Activated CD8-positive, alpha-beta memory T cell treated with anti-CD3 and anti-CD28 coated beads, Interleukin-2, amount 50 U/mL, for 1 hour (primary cell): ENCODE data around the gene TFDP2.
"Not testable (repeated sequence)": the region's sequence is repeated elsewhere in the genome, so short reads cannot be mapped to it uniquely, and the experiment has no call there.

Experiments
- DNase-seq: peaks from one replicate; pipeline ENCODE4 v3.0.0-alpha.2; 2020; ENCODE audit errors: extremely low read depth

The TFDP2 gene

GRCh38 chr3:142022381-142022780 lies 127.0 kb downstream of the TFDP2 start:
- no peak for DNase-seq

GRCh38 chr3:142021127-142021526 lies 128.2 kb downstream of the TFDP2 start:
- no peak for DNase-seq

- no peak for DNase-seq
Observed at GRCh38 chr3:142019794-142020320, 129.5 kb downstream of the TFDP2 start.

- DNase-seq: no peak
Observed at GRCh38 chr3:142013993-142014392, 135.4 kb downstream of the TFDP2 start.

GRCh38 chr3:142013326-142013980 lies 135.9 kb downstream of the TFDP2 start:
- DNase-seq: no peak

- no peak for DNase-seq
Observed at GRCh38 chr3:142009029-142009428, 140.3 kb downstream of the TFDP2 start.

GRCh38 chr3:142007710-142008399 lies 141.5 kb downstream of the TFDP2 start:
- no peak for DNase-seq

GRCh38 chr3:142004957-142005356 lies 144.4 kb downstream of the TFDP2 start:
- DNase-seq: not testable (repeated sequence)

GRCh38 chr3:142004025-142004424 lies 145.3 kb downstream of the TFDP2 start:
- no peak for DNase-seq

GRCh38 chr3:142003291-142003690 lies 146.1 kb downstream of the TFDP2 start:
- no peak for DNase-seq

- DNase-seq: no peak
Observed at GRCh38 chr3:142000325-142000870, 148.9 kb downstream of the TFDP2 start.

- DNase-seq: no peak
Observed at GRCh38 chr3:141998669-141999290, 150.6 kb downstream of the TFDP2 start.

GRCh38 chr3:141996437-141996836 lies 152.9 kb downstream of the TFDP2 start:
- DNase-seq: no peak

GRCh38 chr3:141994856-141995255 lies 154.5 kb downstream of the TFDP2 start:
- no peak for DNase-seq

- DNase-seq: no peak
Observed at GRCh38 chr3:141992512-141992911, 156.8 kb downstream of the TFDP2 start.

- no peak for DNase-seq
Observed at GRCh38 chr3:141986548-141987107, 162.7 kb downstream of the TFDP2 start.

- no peak for DNase-seq
Observed at GRCh38 chr3:141981084-141981483, 168.3 kb downstream of the TFDP2 start.

- no peak for DNase-seq
Observed at GRCh38 chr3:141979050-141979671, 170.2 kb downstream of the TFDP2 start.

- not testable (repeated sequence) for DNase-seq
Observed at GRCh38 chr3:141974777-141975176, 174.6 kb downstream of the TFDP2 start.

GRCh38 chr3:141972399-141972798 lies 176.9 kb downstream of the TFDP2 start:
- no peak for DNase-seq

- DNase-seq: no peak
Observed at GRCh38 chr3:141971571-141971970, 177.8 kb downstream of the TFDP2 start.

GRCh38 chr3:141969711-141970110 lies 179.6 kb downstream of the TFDP2 start:
- DNase-seq: no peak
